ENCODE data around the gene SSBP3. TPM values are rescaled to one million over a fixed set of nuclear protein-coding genes. Genes with fewer than 3 reads are reported as not detected.
"Not testable (repeated sequence)": the region's sequence is repeated elsewhere in the genome, so short reads cannot be mapped to it uniquely, and the experiment has no call there.

The SSBP3 gene
- total RNA-seq, 1 donor from 2014 or later, result 29.8 TPM

GRCh38 chr1:54253480-54253879 is 152.7 kb downstream of the SSBP3 start:
- DNase-seq (ENCODE audit: extremely low read depth, low read depth, low spot score), result peak; percentile 27

- DNase-seq (ENCODE audit: extremely low read depth, low read depth, low spot score), result no peak
Observed at GRCh38 chr1:54252371-54252936, 153.7 kb downstream of the SSBP3 start.

GRCh38 chr1:54250670-54251069 is 155.5 kb downstream of the SSBP3 start:
- DNase-seq (ENCODE audit: extremely low read depth, low read depth, low spot score), result no peak

- DNase-seq (ENCODE audit: extremely low read depth, low read depth, low spot score), result peak; percentile 47
Observed at GRCh38 chr1:54249819-54250435, 156.3 kb downstream of the SSBP3 start.

- no peak for DNase-seq (ENCODE audit: extremely low read depth, low read depth, low spot score)
Observed at GRCh38 chr1:54248966-54249365, 157.2 kb downstream of the SSBP3 start.

- no peak for DNase-seq (ENCODE audit: extremely low read depth, low read depth, low spot score)
Observed at GRCh38 chr1:54247863-54248515, 158.2 kb downstream of the SSBP3 start.

GRCh38 chr1:54246116-54246721 is 160.0 kb downstream of the SSBP3 start:
- no peak for DNase-seq (ENCODE audit: extremely low read depth, low read depth, low spot score)

- DNase-seq (ENCODE audit: extremely low read depth, low read depth, low spot score), result no peak
Observed at GRCh38 chr1:54245501-54245900, 160.7 kb downstream of the SSBP3 start.

- DNase-seq (ENCODE audit: extremely low read depth, low read depth, low spot score), result no peak
Observed at GRCh38 chr1:54244655-54245054, 161.5 kb downstream of the SSBP3 start.

- no peak for DNase-seq (ENCODE audit: extremely low read depth, low read depth, low spot score)
Observed at GRCh38 chr1:54243022-54243421, 163.2 kb downstream of the SSBP3 start.

- DNase-seq (ENCODE audit: extremely low read depth, low read depth, low spot score), result no peak
Observed at GRCh38 chr1:54241364-54241763, 164.8 kb downstream of the SSBP3 start.

- DNase-seq (ENCODE audit: extremely low read depth, low read depth, low spot score), result no peak
Observed at GRCh38 chr1:54240741-54241335, 165.4 kb downstream of the SSBP3 start.

GRCh38 chr1:54239631-54240031 is 166.6 kb downstream of the SSBP3 start:
- DNase-seq (ENCODE audit: extremely low read depth, low read depth, low spot score), result no peak

GRCh38 chr1:54239035-54239383 is 167.2 kb downstream of the SSBP3 start:
- no peak for DNase-seq (ENCODE audit: extremely low read depth, low read depth, low spot score)

GRCh38 chr1:54238353-54239034 is 167.7 kb downstream of the SSBP3 start:
- no peak for DNase-seq (ENCODE audit: extremely low read depth, low read depth, low spot score)

- DNase-seq (ENCODE audit: extremely low read depth, low read depth, low spot score), result no peak
Observed at GRCh38 chr1:54237586-54237985, 168.6 kb downstream of the SSBP3 start.

GRCh38 chr1:54234284-54234683 is 171.9 kb downstream of the SSBP3 start:
- no peak for DNase-seq (ENCODE audit: extremely low read depth, low read depth, low spot score)

GRCh38 chr1:54233196-54233595 is 173.0 kb downstream of the SSBP3 start:
- not testable (repeated sequence) for DNase-seq (ENCODE audit: extremely low read depth, low read depth, low spot score)

GRCh38 chr1:54230507-54231339 is 175.5 kb downstream of the SSBP3 start:
- DNase-seq (ENCODE audit: extremely low read depth, low read depth, low spot score), result no peak

GRCh38 chr1:54229281-54229891 is 176.8 kb downstream of the SSBP3 start:
- no peak for DNase-seq (ENCODE audit: extremely low read depth, low read depth, low spot score)
